Measurements from ENCODE around the gene AUTS2. TPM values are rescaled to one million over a fixed set of nuclear protein-coding genes. Genes with fewer than 3 reads are reported as not detected.
"Not testable (repeated sequence)": the region's sequence is repeated elsewhere in the genome, so short reads cannot be mapped to it uniquely, and the experiment has no call there.

AUTS2 gene
- total RNA-seq, 1 experiment from 2014 or later = 2.2 TPM

DNA sequence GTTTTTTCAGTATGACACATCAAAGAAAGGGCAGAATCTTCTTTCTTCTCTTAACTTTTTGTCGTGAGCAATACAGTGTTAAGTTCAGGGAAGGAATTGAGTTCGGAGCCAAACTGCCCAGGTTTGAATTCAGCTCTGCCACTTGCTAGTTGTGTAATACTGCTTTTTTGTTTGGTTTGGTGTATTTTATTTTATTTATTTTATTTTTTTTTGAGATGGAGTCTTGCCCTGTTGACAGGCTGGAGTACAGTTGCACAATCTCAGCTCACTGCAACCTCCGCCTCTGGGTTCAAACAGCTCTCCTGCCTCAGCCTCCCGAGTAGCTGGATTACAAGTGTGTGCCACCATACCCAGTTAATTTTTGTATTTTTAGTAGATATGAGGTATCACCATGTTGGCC, 993.9 kb downstream of the AUTS2 start:
- H3K27me3 ChIP-seq = no peaks in the 10 kb centered on the region
- H3K9me3 ChIP-seq = no peaks in the 10 kb centered on the region
- H3K36me3 ChIP-seq = no peaks in the 10 kb centered on the region
- H3K4me3 ChIP-seq = no peak overlapping the region
- DNase-seq = no peak

- no peak overlapping the region for H3K4me3 ChIP-seq
- H3K27me3 ChIP-seq = no peaks in the 10 kb centered on the region
- H3K36me3 ChIP-seq = no peaks in the 10 kb centered on the region
- H3K9me3 ChIP-seq = no peaks in the 10 kb centered on the region
- DNase-seq = no peak
Observed at GRCh38 chr7:70594170-70594569, 995.9 kb downstream of the AUTS2 start.

DNA sequence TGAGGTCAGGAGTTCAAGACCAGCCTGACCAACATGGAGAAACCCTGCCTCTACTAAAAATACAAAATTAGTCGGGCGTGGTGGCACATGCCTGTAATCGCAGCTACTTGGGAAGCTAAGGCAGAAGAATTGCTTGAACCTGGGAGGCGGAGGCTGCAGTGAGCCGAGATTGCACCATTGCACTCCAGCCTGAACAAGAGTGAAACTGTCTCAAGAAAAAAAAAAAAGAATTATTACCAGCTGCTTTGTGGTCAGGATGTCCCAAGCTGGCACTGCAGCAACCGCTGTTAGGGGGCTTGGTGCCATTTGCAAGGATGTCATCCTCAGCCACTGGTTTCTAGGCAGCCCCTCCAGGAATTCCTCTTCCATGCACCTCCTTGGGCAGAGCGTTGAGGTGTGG, 996.6 kb downstream of the AUTS2 start:
- H3K36me3 ChIP-seq, H3K27me3 ChIP-seq, DNase-seq: not testable (repeated sequence)

GRCh38 chr7:70595370-70595754, 997.1 kb downstream of the AUTS2 start:
- H3K36me3 ChIP-seq = no peaks in the 10 kb centered on the region
- no peaks in the 10 kb centered on the region for H3K9me3 ChIP-seq
- peak overlapping the region; percentile 43 for H3K4me3 ChIP-seq
- DNase-seq = no peak
- H3K27me3 ChIP-seq = no peaks in the 10 kb centered on the region

More for the DNA sequence above, 996.6 kb downstream of the AUTS2 start:
- H3K9me3 ChIP-seq, H3K4me3 ChIP-seq: not testable (repeated sequence)

GRCh38 chr7:70595755-70596597, 997.7 kb downstream of the AUTS2 start:
- Histone ChIP-seq H3K4me3 (peak overlapping the region; percentile 43), H3K27me3 (no peaks in the 10 kb centered on the region), H3K36me3 (no peaks in the 10 kb centered on the region), H3K9me3 (no peaks in the 10 kb centered on the region)
- DNase-seq = peak; percentile 44

DNA sequence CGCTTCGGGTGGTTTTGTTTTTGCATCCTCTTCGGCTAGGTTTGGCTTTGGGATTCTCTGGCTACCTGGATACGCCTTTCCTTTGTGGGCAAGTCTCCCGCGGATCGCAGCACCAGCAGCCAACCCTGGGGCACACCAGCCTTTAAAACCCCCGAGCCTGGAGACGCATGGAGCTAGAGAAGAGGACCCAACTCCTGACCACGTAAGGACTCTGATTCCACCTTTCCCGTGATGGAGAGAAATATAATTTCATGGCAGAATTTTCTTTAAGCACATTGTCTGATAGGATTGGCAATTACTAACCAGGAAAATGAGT, 998.3 kb downstream of the AUTS2 start:
- H3K27me3 ChIP-seq = no peaks in the 10 kb centered on the region
- no peak for DNase-seq
- no peaks in the 10 kb centered on the region for H3K36me3 ChIP-seq
- H3K4me3 ChIP-seq = peak overlapping the region; percentile 43
- H3K9me3 ChIP-seq = no peaks in the 10 kb centered on the region

DNA sequence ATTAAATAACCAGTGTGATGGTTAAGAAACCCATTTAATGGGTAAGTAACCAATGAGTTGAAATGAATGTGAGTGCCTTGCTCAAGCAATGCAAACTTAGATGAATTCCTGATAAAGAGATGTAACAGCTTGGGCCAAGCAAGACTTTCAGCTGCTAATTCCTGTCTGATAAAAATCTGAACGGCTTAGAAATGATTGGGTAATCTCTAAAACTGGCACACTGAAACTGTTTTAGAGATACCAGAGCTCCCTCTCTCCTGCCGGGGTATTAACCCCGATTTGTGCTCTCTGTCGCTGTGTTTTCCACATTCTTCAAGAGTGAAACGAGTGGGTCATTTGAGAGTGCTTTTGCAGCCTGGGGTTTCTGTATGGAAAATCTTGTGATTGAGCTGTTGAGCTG, 998.8 kb downstream of the AUTS2 start:
- Histone ChIP-seq H3K4me3 (no peak overlapping the region), H3K9me3 (no peaks in the 10 kb centered on the region), H3K36me3 (no peaks in the 10 kb centered on the region), H3K27me3 (no peaks in the 10 kb centered on the region)
- DNase-seq = no peak

DNA sequence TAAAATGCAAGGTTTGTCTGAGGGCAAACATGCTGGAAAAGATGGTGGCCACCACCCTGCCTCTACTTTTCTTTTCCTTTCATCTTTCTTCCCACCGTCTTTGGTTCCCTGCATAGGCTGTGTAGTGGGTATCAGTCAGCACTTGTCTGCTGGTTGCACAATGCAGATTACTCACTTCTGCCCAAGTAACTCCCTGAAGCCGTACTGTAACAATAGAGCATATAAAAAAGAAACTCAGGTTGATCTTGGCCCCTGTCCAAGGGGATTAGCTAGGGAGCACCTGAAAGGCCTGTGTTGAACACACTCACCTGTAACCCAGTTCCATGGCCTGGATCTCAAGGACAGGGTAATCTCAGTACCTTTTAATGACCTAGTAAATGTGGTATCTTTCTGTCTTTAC, 1000.7 kb downstream of the AUTS2 start:
- no peak overlapping the region for H3K4me3 ChIP-seq
- H3K27me3 ChIP-seq = no peaks in the 10 kb centered on the region
- H3K36me3 ChIP-seq = no peaks in the 10 kb centered on the region
- no peaks in the 10 kb centered on the region for H3K9me3 ChIP-seq
- DNase-seq = no peak

- no peaks in the 10 kb centered on the region for H3K9me3 ChIP-seq
- no peak overlapping the region for H3K4me3 ChIP-seq
- H3K36me3 ChIP-seq = no peaks in the 10 kb centered on the region
- DNase-seq = no peak
- H3K27me3 ChIP-seq = no peaks in the 10 kb centered on the region
Observed at GRCh38 chr7:70599446-70600190, 1001.3 kb downstream of the AUTS2 start.

- Histone ChIP-seq H3K36me3 (no peaks in the 10 kb centered on the region), H3K4me3 (no peak overlapping the region), H3K9me3 (no peaks in the 10 kb centered on the region), H3K27me3 (no peaks in the 10 kb centered on the region)
- no peak for DNase-seq
Observed at GRCh38 chr7:70600993-70601392, 1002.7 kb downstream of the AUTS2 start.

DNA sequence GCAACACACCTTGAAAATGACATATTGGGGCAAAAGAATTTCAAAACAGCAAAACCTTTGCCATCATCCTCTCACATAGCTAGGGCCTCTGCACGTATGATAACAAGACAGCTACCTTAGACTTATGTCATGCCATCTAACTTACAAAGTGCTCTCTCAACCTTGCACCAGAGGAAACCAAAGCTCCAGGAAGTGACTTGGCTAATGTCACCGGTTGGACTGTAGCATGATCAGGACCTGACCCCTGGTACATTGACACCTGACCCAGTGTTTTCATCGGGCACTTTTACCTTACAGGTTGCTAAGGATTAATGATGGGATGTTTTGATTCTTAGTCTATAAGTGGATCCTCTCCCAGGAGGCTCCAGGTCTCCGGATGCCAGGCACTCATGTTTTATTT, 1003.8 kb downstream of the AUTS2 start:
- Histone ChIP-seq H3K4me3 (no peak overlapping the region), H3K27me3 (no peaks in the 10 kb centered on the region), H3K9me3 (no peaks in the 10 kb centered on the region), H3K36me3 (no peaks in the 10 kb centered on the region)
- DNase-seq = no peak

GRCh38 chr7:70607281-70607680, 1009.0 kb downstream of the AUTS2 start:
- no peak for DNase-seq

DNA sequence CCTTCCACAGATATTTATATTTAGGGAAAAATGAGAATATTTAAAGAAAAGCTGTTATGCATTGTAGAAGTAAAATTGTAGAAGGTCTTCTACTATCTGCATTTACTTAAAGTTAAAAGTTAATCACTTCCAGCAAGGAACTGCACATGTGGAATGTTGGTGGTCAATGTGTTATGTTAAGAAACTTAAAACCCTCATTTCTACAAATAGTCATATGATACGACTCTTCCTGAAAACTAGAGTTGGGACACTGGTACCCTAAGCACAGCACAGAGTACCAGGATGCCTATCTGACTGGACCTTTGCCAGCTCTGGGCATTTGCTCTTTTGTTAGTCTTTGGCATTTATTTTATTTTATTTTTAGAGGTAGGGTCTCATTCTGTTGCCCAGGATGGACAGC, 1009.5 kb downstream of the AUTS2 start:
- no peaks in the 10 kb centered on the region for H3K27me3 ChIP-seq
- H3K36me3 ChIP-seq = no peaks in the 10 kb centered on the region
- H3K9me3 ChIP-seq = no peaks in the 10 kb centered on the region
- H3K4me3 ChIP-seq = no peak overlapping the region
- no peak for DNase-seq

More at GRCh38 chr7:70607281-70607680, 1009.0 kb downstream of the AUTS2 start:
- no peaks in the 10 kb centered on the region for H3K36me3 ChIP-seq
- no peaks in the 10 kb centered on the region for H3K9me3 ChIP-seq
- no peak overlapping the region for H3K4me3 ChIP-seq
- no peaks in the 10 kb centered on the region for H3K27me3 ChIP-seq

DNA sequence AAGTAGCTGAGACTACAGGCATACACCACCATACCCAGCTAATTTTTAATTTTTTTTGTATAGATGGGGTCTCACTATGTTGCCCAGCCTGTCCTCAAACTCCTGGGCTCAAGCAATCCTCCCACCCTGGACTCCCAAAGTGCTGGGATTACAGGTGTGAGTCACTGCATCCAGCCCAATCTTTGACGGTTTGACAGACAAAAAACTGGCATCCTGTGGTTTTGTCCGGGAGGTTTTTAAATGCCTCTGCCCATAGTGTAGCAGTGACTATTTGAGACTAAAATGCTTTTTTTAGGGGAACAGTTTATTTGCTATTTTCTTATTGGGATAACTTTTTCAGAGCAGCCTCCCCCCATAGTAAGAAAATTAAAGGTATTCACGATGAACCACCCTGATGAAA, 1010.0 kb downstream of the AUTS2 start:
- no peak overlapping the region for H3K4me3 ChIP-seq
- H3K9me3 ChIP-seq = no peaks in the 10 kb centered on the region
- no peaks in the 10 kb centered on the region for H3K36me3 ChIP-seq
- peak; percentile 10 for DNase-seq
- H3K27me3 ChIP-seq = no peaks in the 10 kb centered on the region

DNA sequence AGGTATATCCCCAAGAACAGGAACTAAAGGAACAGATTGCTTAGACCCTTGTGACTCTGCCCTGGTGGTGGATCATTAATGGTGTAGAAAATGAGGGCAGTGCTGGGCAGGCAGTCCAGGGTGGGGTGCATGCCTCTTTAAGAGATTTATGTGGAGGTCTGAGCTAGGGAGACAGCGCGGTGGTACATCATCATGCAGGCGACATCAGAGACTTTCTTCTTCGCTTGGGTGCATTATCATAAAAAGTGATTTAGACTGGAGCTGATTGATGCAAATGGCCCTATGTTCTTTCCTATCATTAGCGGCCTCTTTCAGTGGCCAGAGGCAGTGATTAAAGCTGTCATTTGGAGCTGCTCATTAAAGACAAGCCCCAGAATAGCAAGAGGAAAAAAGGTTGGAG, 1014.5 kb downstream of the AUTS2 start:
- Histone ChIP-seq H3K4me3 (no peak overlapping the region), H3K27me3 (no peaks in the 10 kb centered on the region), H3K9me3 (no peaks in the 10 kb centered on the region), H3K36me3 (no peaks in the 10 kb centered on the region)
- no peak for DNase-seq

- Histone ChIP-seq H3K36me3 (no peaks in the 10 kb centered on the region), H3K4me3 (no peak overlapping the region), H3K27me3 (no peaks in the 10 kb centered on the region), H3K9me3 (no peaks in the 10 kb centered on the region)
- peak; percentile 95 for DNase-seq
Observed at GRCh38 chr7:70614237-70615045, 1016.2 kb downstream of the AUTS2 start.

DNA sequence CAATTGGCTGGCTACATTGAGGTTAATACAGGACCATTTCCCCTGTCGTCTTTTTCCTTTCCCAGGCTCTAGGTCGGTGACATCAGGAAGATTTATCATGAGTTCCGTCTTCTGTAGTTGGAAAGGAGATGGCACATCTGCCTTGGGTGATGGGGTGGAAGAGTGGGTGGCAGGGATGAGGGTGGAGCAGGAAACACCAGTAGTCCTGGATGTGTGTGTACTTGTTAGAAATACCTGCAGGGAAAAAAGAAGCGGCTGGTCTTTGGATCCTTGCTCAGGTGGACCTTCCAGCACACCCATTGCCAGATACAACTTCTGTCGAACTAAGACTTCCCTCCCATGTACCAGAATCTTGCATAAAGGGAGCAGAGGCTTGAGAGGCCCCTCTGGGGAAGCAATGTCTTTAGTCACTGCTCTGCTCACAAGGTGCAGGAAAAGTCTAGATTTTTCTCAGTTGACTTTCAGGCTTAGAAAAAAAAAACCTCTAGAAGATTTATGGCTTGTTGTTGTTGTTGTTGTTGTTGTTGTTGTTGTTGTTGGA, 1016.9 kb downstream of the AUTS2 start:
- DNase-seq = no peak

More for the DNA sequence above, 1016.9 kb downstream of the AUTS2 start:
- H3K4me3 ChIP-seq = no peak overlapping the region
- no peaks in the 10 kb centered on the region for H3K36me3 ChIP-seq
- no peaks in the 10 kb centered on the region for H3K27me3 ChIP-seq
- no peaks in the 10 kb centered on the region for H3K9me3 ChIP-seq

All from MG63 (cell line).